ENCODE results near the gene MBP.
"Not testable (repeated sequence)": the region's sequence is repeated elsewhere in the genome, so short reads cannot be mapped to it uniquely, and the experiment has no call there.

Gene MBP

GRCh38 chr18:76955524-76956170 is 176.9 kb downstream of the MBP start:
- no peaks in the 10 kb centered on the region for H3K9me3 ChIP-seq (replicated peaks; ENCODE audit: low read length)
- H3K4me3 ChIP-seq (ENCODE audit: low read length) = no peak overlapping the region
- H3K27me3 ChIP-seq (ENCODE audit: control insufficient read depth, insufficient read depth, low read length) = no peaks in the 10 kb centered on the region
- no peak overlapping the region for H3K9ac ChIP-seq (ENCODE audit: low read depth, low read length)
- H3K36me3 ChIP-seq (ENCODE audit: insufficient read depth, low read length) = peaks cover 63% of the 10 kb centered on the region
- H3K4me2 ChIP-seq (ENCODE audit: low read length) = no peak overlapping the region
- no peaks in the 10 kb centered on the region for H3K4me1 ChIP-seq (ENCODE audit: control insufficient read depth, insufficient read depth, low read length)

GRCh38 chr18:76953583-76954233 is 178.9 kb downstream of the MBP start:
- H3K36me3 ChIP-seq (ENCODE audit: insufficient read depth, low read length) = peaks cover 51% of the 10 kb centered on the region

GRCh38 chr18:76953156-76953555 is 179.4 kb downstream of the MBP start:
- H3K9me3 ChIP-seq (replicated peaks; ENCODE audit: low read length) = no peaks in the 10 kb centered on the region
- H3K36me3 ChIP-seq (ENCODE audit: insufficient read depth, low read length) = peaks cover 51% of the 10 kb centered on the region
- H3K4me3 ChIP-seq (ENCODE audit: low read length) = no peak overlapping the region
- H3K4me1 ChIP-seq (ENCODE audit: control insufficient read depth, insufficient read depth, low read length) = no peaks in the 10 kb centered on the region
- H3K27me3 ChIP-seq (ENCODE audit: control insufficient read depth, insufficient read depth, low read length) = no peaks in the 10 kb centered on the region
- H3K4me2 ChIP-seq (ENCODE audit: low read length) = no peak overlapping the region
- no peak overlapping the region for H3K9ac ChIP-seq (ENCODE audit: low read depth, low read length)

More at GRCh38 chr18:76953583-76954233, 178.9 kb downstream of the MBP start:
- Histone ChIP-seq H3K27me3 (ENCODE audit: control insufficient read depth, insufficient read depth, low read length) (no peaks in the 10 kb centered on the region), H3K9me3 (replicated peaks; ENCODE audit: low read length) (no peaks in the 10 kb centered on the region), H3K4me3 (ENCODE audit: low read length) (no peak overlapping the region), H3K4me1 (ENCODE audit: control insufficient read depth, insufficient read depth, low read length) (no peaks in the 10 kb centered on the region), H3K4me2 (ENCODE audit: low read length) (no peak overlapping the region), H3K9ac (ENCODE audit: low read depth, low read length) (no peak overlapping the region)

GRCh38 chr18:76952747-76953146 is 179.8 kb downstream of the MBP start:
- no peak overlapping the region for H3K4me2 ChIP-seq (ENCODE audit: low read length)
- no peaks in the 10 kb centered on the region for H3K4me1 ChIP-seq (ENCODE audit: control insufficient read depth, insufficient read depth, low read length)
- H3K36me3 ChIP-seq (ENCODE audit: insufficient read depth, low read length) = peaks cover 49% of the 10 kb centered on the region
- H3K4me3 ChIP-seq (ENCODE audit: low read length) = no peak overlapping the region
- no peaks in the 10 kb centered on the region for H3K27me3 ChIP-seq (ENCODE audit: control insufficient read depth, insufficient read depth, low read length)
- no peak overlapping the region for H3K9ac ChIP-seq (ENCODE audit: low read depth, low read length)
- no peaks in the 10 kb centered on the region for H3K9me3 ChIP-seq (replicated peaks; ENCODE audit: low read length)

GRCh38 chr18:76951456-76952247 is 180.9 kb downstream of the MBP start:
- no peaks in the 10 kb centered on the region for H3K27me3 ChIP-seq (ENCODE audit: control insufficient read depth, insufficient read depth, low read length)
- H3K4me3 ChIP-seq (ENCODE audit: low read length) = no peak overlapping the region
- H3K4me2 ChIP-seq (ENCODE audit: low read length) = no peak overlapping the region
- no peaks in the 10 kb centered on the region for H3K4me1 ChIP-seq (ENCODE audit: control insufficient read depth, insufficient read depth, low read length)
- no peak overlapping the region for H3K9ac ChIP-seq (ENCODE audit: low read depth, low read length)
- H3K36me3 ChIP-seq (ENCODE audit: insufficient read depth, low read length) = peaks cover 43% of the 10 kb centered on the region
- H3K9me3 ChIP-seq (replicated peaks; ENCODE audit: low read length) = no peaks in the 10 kb centered on the region

GRCh38 chr18:76948345-76948744 is 184.2 kb downstream of the MBP start:
- Histone ChIP-seq H3K27me3 (ENCODE audit: control insufficient read depth, insufficient read depth, low read length) (no peaks in the 10 kb centered on the region), H3K9me3 (replicated peaks; ENCODE audit: low read length) (no peaks in the 10 kb centered on the region), H3K4me1 (ENCODE audit: control insufficient read depth, insufficient read depth, low read length) (peaks cover 5% of the 10 kb centered on the region), H3K9ac (ENCODE audit: low read depth, low read length) (no peak overlapping the region), H3K36me3 (ENCODE audit: insufficient read depth, low read length) (peaks cover 32% of the 10 kb centered on the region), H3K4me3 (ENCODE audit: low read length) (no peak overlapping the region), H3K4me2 (ENCODE audit: low read length) (no peak overlapping the region)

- not testable (repeated sequence) for H3K4me1 ChIP-seq (ENCODE audit: control insufficient read depth, insufficient read depth, low read length); H3K9ac ChIP-seq (ENCODE audit: low read depth, low read length); H3K4me2 ChIP-seq (ENCODE audit: low read length); H3K9me3 ChIP-seq (replicated peaks; ENCODE audit: low read length); H3K27me3 ChIP-seq (ENCODE audit: control insufficient read depth, insufficient read depth, low read length); H3K4me3 ChIP-seq (ENCODE audit: low read length)
- peaks cover 24% of the 10 kb centered on the region for H3K36me3 ChIP-seq (ENCODE audit: insufficient read depth, low read length)
Measured at GRCh38 chr18:76944346-76944745, 188.2 kb downstream of the MBP start.

- Histone ChIP-seq H3K27me3 (ENCODE audit: control insufficient read depth, insufficient read depth, low read length) (no peaks in the 10 kb centered on the region), H3K36me3 (ENCODE audit: insufficient read depth, low read length) (peaks cover 25% of the 10 kb centered on the region), H3K4me2 (ENCODE audit: low read length) (no peak overlapping the region), H3K4me1 (ENCODE audit: control insufficient read depth, insufficient read depth, low read length) (peaks cover 5% of the 10 kb centered on the region), H3K9me3 (replicated peaks; ENCODE audit: low read length) (no peaks in the 10 kb centered on the region), H3K9ac (ENCODE audit: low read depth, low read length) (no peak overlapping the region), H3K4me3 (ENCODE audit: low read length) (no peak overlapping the region)
Measured at GRCh38 chr18:76943542-76944339, 188.8 kb downstream of the MBP start.

GRCh38 chr18:76941284-76941683 is 191.3 kb downstream of the MBP start:
- H3K36me3 ChIP-seq (ENCODE audit: insufficient read depth, low read length) = peaks cover 20% of the 10 kb centered on the region
- no peak overlapping the region for H3K4me2 ChIP-seq (ENCODE audit: low read length)
- no peaks in the 10 kb centered on the region for H3K9me3 ChIP-seq (replicated peaks; ENCODE audit: low read length)
- H3K4me1 ChIP-seq (ENCODE audit: control insufficient read depth, insufficient read depth, low read length) = peaks cover 5% of the 10 kb centered on the region
- no peak overlapping the region for H3K9ac ChIP-seq (ENCODE audit: low read depth, low read length)
- H3K27me3 ChIP-seq (ENCODE audit: control insufficient read depth, insufficient read depth, low read length) = no peaks in the 10 kb centered on the region
- H3K4me3 ChIP-seq (ENCODE audit: low read length) = no peak overlapping the region

- H3K4me3 ChIP-seq (ENCODE audit: low read length) = no peak overlapping the region
- H3K9me3 ChIP-seq (replicated peaks; ENCODE audit: low read length) = no peaks in the 10 kb centered on the region
- peaks cover 28% of the 10 kb centered on the region for H3K36me3 ChIP-seq (ENCODE audit: insufficient read depth, low read length)
- H3K4me1 ChIP-seq (ENCODE audit: control insufficient read depth, insufficient read depth, low read length) = peaks cover 2% of the 10 kb centered on the region
- no peak overlapping the region for H3K9ac ChIP-seq (ENCODE audit: low read depth, low read length)
- no peak overlapping the region for H3K4me2 ChIP-seq (ENCODE audit: low read length)
- H3K27me3 ChIP-seq (ENCODE audit: control insufficient read depth, insufficient read depth, low read length) = no peaks in the 10 kb centered on the region
Measured at GRCh38 chr18:76938619-76939018, 194.0 kb downstream of the MBP start.

GRCh38 chr18:76937597-76937996 is 195.0 kb downstream of the MBP start:
- Histone ChIP-seq H3K9ac (ENCODE audit: low read depth, low read length) (no peak overlapping the region), H3K9me3 (replicated peaks; ENCODE audit: low read length) (no peaks in the 10 kb centered on the region), H3K4me1 (ENCODE audit: control insufficient read depth, insufficient read depth, low read length) (no peaks in the 10 kb centered on the region), H3K27me3 (ENCODE audit: control insufficient read depth, insufficient read depth, low read length) (no peaks in the 10 kb centered on the region), H3K36me3 (ENCODE audit: insufficient read depth, low read length) (peaks cover 28% of the 10 kb centered on the region), H3K4me3 (ENCODE audit: low read length) (no peak overlapping the region), H3K4me2 (ENCODE audit: low read length) (no peak overlapping the region)

Data from skeletal muscle satellite cell (primary cell).